Astrocyte (in vitro differentiated cells and primary cell): ENCODE data around the gene MYO5A. TPM values are rescaled to one million over a fixed set of nuclear protein-coding genes. Genes with fewer than 3 reads are reported as not detected.

ENCODE experiments used
- DNase-seq: peaks from one replicate; pipeline ENCODE4 v3.0.0-alpha.2; 2010; ENCODE audit warnings: low read depth
- FAIRE-seq: peaks from 2 replicates; lab custom pipeline; 2011; peaks lifted over from hg19 to GRCh38; lab: Jason Lieb, UNC
- H2AFZ ChIP-seq: 2 replicates; pipeline ENCODE4 v1.6.0; 2012; ENCODE audit warnings: low read depth, low read length, inconsistent platforms
- H3K27ac ChIP-seq: 2 replicates; pipeline ENCODE4 v1.5.1; 2011; ENCODE audit warnings: low read depth, low read length, inconsistent platforms
- H3K27me3 ChIP-seq: 2 replicates; pipeline ENCODE4 v1.6.0; 2011; ENCODE audit warnings: low read length, inconsistent platforms; ENCODE audit not compliant: insufficient read depth
- H3K36me3 ChIP-seq: 2 replicates; pipeline ENCODE4 v1.5.1; 2011; ENCODE audit warnings: low read length, inconsistent platforms; ENCODE audit not compliant: insufficient read depth
- H3K4me1 ChIP-seq: 2 replicates; pipeline ENCODE4 v1.5.1; 2011; ENCODE audit warnings: low read length, inconsistent platforms; ENCODE audit not compliant: insufficient read depth
- H3K4me2 ChIP-seq: 2 replicates; pipeline ENCODE4 v1.6.0; 2012; ENCODE audit warnings: low read length, inconsistent platforms
- H3K4me3 ChIP-seq: 2 replicates; pipeline ENCODE4 v1.5.1; 2011; ENCODE audit warnings: low read depth, mild to moderate bottlenecking, low read length, inconsistent platforms; ENCODE audit not compliant: insufficient read depth
- H3K79me2 ChIP-seq: 2 replicates; pipeline ENCODE4 v1.6.0; 2012; ENCODE audit warnings: mild to moderate bottlenecking, low read length, inconsistent platforms; ENCODE audit not compliant: insufficient read depth
- H3K9ac ChIP-seq: 2 replicates; pipeline ENCODE4 v1.6.0; 2012; ENCODE audit warnings: mild to moderate bottlenecking, low read length, inconsistent platforms
- H3K9me3 ChIP-seq: 2 replicates; pipeline ENCODE4 v1.5.1; 2012; ENCODE audit warnings: low read depth, mild to moderate bottlenecking, low read length, inconsistent platforms; ENCODE audit not compliant: insufficient read depth
- H4K20me1 ChIP-seq: 2 replicates; pipeline ENCODE4 v1.6.0; 2012; ENCODE audit warnings: low read length, inconsistent platforms; ENCODE audit not compliant: insufficient read depth
- H3K27ac Mint-ChIP-seq: one replicate; pipeline ENCODE4 v1.8.0; 2021; ENCODE audit warnings: mild to moderate bottlenecking, mixed read lengths; ENCODE audit not compliant: unreplicated experiment
- H3K27me3 Mint-ChIP-seq: one replicate; pipeline ENCODE4 v1.8.0; 2021; ENCODE audit warnings: low read depth, mixed read lengths; ENCODE audit not compliant: unreplicated experiment
- H3K36me3 Mint-ChIP-seq: one replicate; pipeline ENCODE4 v1.8.0; 2021; ENCODE audit warnings: low read depth, mixed read lengths; ENCODE audit not compliant: unreplicated experiment
- H3K4me1 Mint-ChIP-seq: one replicate; pipeline ENCODE4 v1.8.0; 2021; ENCODE audit warnings: low read depth, mixed read lengths; ENCODE audit not compliant: unreplicated experiment
- H3K4me3 Mint-ChIP-seq: one replicate; pipeline ENCODE4 v1.8.0; 2021; ENCODE audit warnings: mild to moderate bottlenecking, moderate library complexity, mixed read lengths; ENCODE audit not compliant: unreplicated experiment
- H3K9me3 Mint-ChIP-seq: one replicate; pipeline ENCODE4 v1.8.0; 2021; ENCODE audit warnings: mild to moderate bottlenecking, mixed read lengths; ENCODE audit not compliant: unreplicated experiment
- CTCF ChIP-seq: IDR thresholded peaks from 2 replicates; pipeline ENCODE4 v1.5.1; 2011; ENCODE audit warnings: low read depth, mild to moderate bottlenecking, inconsistent platforms, low read length, moderate library complexity; ENCODE audit not compliant: insufficient read depth
- EZH2 ChIP-seq: IDR thresholded peaks from 2 replicates; pipeline ENCODE4 v1.6.1; 2012; ENCODE audit warnings: mild to moderate bottlenecking, low read length, inconsistent platforms; ENCODE audit not compliant: insufficient read depth
- total RNA-seq: library from RNA; stranded (reverse); gene quantifications from 2 replicates; pipeline ENCODE4 v1.2.1, GENCODE V29; 2021

Gene MYO5A
- total RNA-seq, 1 donor from 2014 or later, result 47.6 TPM

DNA sequence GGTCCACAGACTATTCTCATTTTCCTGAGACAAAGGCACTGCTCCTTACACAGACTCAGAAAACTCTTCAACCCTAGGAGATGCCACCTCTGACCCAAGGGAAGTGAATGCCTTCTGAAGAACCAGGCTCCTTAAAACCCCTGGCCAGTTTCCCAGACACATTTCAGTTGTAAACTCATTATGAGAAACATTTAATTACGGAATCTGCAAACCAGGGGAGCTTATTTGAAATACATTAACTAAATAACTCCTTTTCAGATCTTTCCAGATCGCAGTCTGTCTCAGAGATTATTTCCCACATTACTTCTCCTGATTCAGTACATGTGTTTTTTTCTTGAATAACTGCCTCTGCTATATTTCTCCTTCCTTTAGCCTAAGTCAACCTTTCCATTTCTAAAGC lies 17.6 kb downstream of the MYO5A start:
- Histone ChIP-seq H3K9ac (no peak overlapping the region), H3K4me3 (no peak overlapping the region), H3K4me1 (no peaks in the 10 kb centered on the region), H2AFZ (no peak overlapping the region), H3K9me3 (no peaks in the 10 kb centered on the region), H3K36me3 (no peaks in the 10 kb centered on the region), H3K27ac (no peak overlapping the region), H3K4me2 (no peak overlapping the region), H4K20me1 (peaks cover 58% of the 10 kb centered on the region), H3K79me2 (peaks cover 70% of the 10 kb centered on the region), H3K27me3 (no peaks in the 10 kb centered on the region)
- TF ChIP-seq EZH2 (no peak), CTCF (no peak)
- Mint-ChIP-seq H3K9me3 (no peaks in the 10 kb centered on the region), H3K27me3 (no peaks in the 10 kb centered on the region), H3K36me3 (no peaks in the 10 kb centered on the region), H3K27ac (no peak overlapping the region), H3K4me3 (no peak overlapping the region), H3K4me1 (peaks cover 9% of the 10 kb centered on the region)
- DNase-seq (no peak), FAIRE-seq (no peak)

GRCh38 chr15:52509500-52510245 lies 19.0 kb downstream of the MYO5A start:
- Mint-ChIP-seq H3K27me3 (no peaks in the 10 kb centered on the region), H3K27ac (no peak overlapping the region), H3K4me1 (peaks cover 9% of the 10 kb centered on the region), H3K4me3 (no peak overlapping the region), H3K36me3 (no peaks in the 10 kb centered on the region), H3K9me3 (no peaks in the 10 kb centered on the region)
- H3K4me3 ChIP-seq, result no peak overlapping the region
- no peak overlapping the region for H3K9ac ChIP-seq
- TF ChIP-seq CTCF, result no peak
- TF ChIP-seq EZH2, result no peak
- peaks cover 54% of the 10 kb centered on the region for H4K20me1 ChIP-seq
- no peak overlapping the region for H3K4me2 ChIP-seq
- H3K36me3 ChIP-seq, result no peaks in the 10 kb centered on the region
- no peak overlapping the region for H2AFZ ChIP-seq
- H3K27me3 ChIP-seq, result no peaks in the 10 kb centered on the region
- FAIRE-seq (no peak), DNase-seq (no peak)
- no peak overlapping the region for H3K27ac ChIP-seq
- no peaks in the 10 kb centered on the region for H3K4me1 ChIP-seq
- peaks cover 69% of the 10 kb centered on the region for H3K79me2 ChIP-seq
- no peaks in the 10 kb centered on the region for H3K9me3 ChIP-seq

GRCh38 chr15:52506549-52506948 lies 22.1 kb downstream of the MYO5A start:
- Mint-ChIP-seq H3K27ac (no peak overlapping the region), H3K36me3 (no peaks in the 10 kb centered on the region), H3K27me3 (no peaks in the 10 kb centered on the region), H3K4me1 (peaks cover 17% of the 10 kb centered on the region), H3K4me3 (no peak overlapping the region), H3K9me3 (no peaks in the 10 kb centered on the region)
- Histone ChIP-seq H3K4me2 (no peak overlapping the region), H3K4me1 (no peaks in the 10 kb centered on the region), H3K79me2 (peaks cover 69% of the 10 kb centered on the region), H3K9me3 (no peaks in the 10 kb centered on the region), H3K27ac (no peak overlapping the region), H3K9ac (no peak overlapping the region), H3K36me3 (no peaks in the 10 kb centered on the region), H2AFZ (no peak overlapping the region), H3K27me3 (no peaks in the 10 kb centered on the region), H4K20me1 (peaks cover 55% of the 10 kb centered on the region), H3K4me3 (no peak overlapping the region)
- DNase-seq (no peak), FAIRE-seq (no peak)
- TF ChIP-seq CTCF, result no peak
- no peak for TF ChIP-seq EZH2
